NB4 (cell line): ENCODE measurements around the gene SHLD2.

Experiments
- DNase-seq: peaks from one replicate; pipeline ENCODE4 v3.0.0; 2010; ENCODE audit warnings: low read depth
- H3K4me3 ChIP-seq: one replicate; pipeline ENCODE4 v1.5.1; 2011; ENCODE audit warnings: mild to moderate bottlenecking, low read depth, low read length, moderate library complexity
- MYC ChIP-seq: IDR thresholded peaks from 2 replicates; pipeline ENCODE4 v1.6.1; 2011; ENCODE audit warnings: low read depth, low read length
- POLR2A ChIP-seq: IDR thresholded peaks from 2 replicates; pipeline ENCODE4 v1.6.1; 2011; ENCODE audit warnings: mild to moderate bottlenecking; ENCODE audit not compliant: insufficient read length; ENCODE audit errors: extremely low read depth
- TF ChIP-seq, protein P1 (sequence below): IDR thresholded peaks from one replicate; pipeline ENCODE4 v1.5.1; 2012; ENCODE audit warnings: low read depth, low read length
- TF ChIP-seq, protein P2 (sequence below): IDR thresholded peaks from 2 replicates; pipeline ENCODE4 v1.6.1; 2011; ENCODE audit warnings: low read depth, low read length

Gene SHLD2

DNA sequence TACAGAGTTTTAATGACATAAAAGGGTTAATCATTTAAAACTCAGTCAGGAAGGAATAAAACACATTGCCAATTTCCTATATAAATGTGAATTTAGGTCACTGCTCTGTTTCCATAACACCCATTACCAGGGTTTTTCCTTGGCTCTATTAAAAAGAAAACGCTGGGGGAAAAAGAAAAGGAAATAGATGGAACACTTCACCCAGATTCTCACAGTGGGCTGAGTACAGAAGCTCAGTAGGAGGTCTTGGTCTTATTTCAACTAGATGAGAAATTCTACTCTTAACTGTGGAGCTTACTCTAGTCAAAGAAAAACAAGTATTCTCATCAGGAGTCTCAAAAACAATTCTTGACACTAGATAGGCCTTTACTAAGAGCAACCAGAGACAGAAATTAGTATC, 36.8 kb upstream of the SHLD2 start:
- no peak for DNase-seq
- TF ChIP-seq, protein P1, sequence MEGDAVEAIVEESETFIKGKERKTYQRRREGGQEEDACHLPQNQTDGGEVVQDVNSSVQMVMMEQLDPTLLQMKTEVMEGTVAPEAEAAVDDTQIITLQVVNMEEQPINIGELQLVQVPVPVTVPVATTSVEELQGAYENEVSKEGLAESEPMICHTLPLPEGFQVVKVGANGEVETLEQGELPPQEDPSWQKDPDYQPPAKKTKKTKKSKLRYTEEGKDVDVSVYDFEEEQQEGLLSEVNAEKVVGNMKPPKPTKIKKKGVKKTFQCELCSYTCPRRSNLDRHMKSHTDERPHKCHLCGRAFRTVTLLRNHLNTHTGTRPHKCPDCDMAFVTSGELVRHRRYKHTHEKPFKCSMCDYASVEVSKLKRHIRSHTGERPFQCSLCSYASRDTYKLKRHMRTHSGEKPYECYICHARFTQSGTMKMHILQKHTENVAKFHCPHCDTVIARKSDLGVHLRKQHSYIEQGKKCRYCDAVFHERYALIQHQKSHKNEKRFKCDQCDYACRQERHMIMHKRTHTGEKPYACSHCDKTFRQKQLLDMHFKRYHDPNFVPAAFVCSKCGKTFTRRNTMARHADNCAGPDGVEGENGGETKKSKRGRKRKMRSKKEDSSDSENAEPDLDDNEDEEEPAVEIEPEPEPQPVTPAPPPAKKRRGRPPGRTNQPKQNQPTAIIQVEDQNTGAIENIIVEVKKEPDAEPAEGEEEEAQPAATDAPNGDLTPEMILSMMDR, result no peak
- TF ChIP-seq POLR2A, result no peak
- TF ChIP-seq, protein P2, sequence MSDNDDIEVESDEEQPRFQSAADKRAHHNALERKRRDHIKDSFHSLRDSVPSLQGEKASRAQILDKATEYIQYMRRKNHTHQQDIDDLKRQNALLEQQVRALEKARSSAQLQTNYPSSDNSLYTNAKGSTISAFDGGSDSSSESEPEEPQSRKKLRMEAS, result no peak
- no peak for TF ChIP-seq MYC
- H3K4me3 ChIP-seq, result no peak overlapping the region

DNA sequence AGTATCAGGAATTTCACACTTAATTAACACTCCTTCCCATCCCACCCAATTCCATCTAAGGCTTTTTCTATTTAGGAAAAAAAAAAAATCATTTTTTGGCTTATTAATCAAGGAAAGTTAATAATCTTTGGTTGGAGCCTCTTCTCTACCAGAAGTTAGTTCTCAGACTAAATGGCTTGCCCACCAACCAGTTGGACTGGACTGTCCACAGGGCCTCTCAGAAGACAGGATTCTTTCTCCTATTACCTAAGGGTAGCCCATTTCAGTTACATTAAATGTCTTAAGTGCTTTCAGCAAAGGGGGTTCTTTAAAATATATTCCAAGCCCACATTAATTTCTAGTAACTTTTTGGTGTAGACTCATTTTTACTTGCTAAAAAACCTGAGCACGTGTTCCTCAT, 35.6 kb upstream of the SHLD2 start:
- TF ChIP-seq, protein P2, result no peak
- TF ChIP-seq POLR2A (no peak), MYC (no peak)
- TF ChIP-seq, protein P1, result no peak
- no peak for DNase-seq
- H3K4me3 ChIP-seq, result no peak overlapping the region

DNA sequence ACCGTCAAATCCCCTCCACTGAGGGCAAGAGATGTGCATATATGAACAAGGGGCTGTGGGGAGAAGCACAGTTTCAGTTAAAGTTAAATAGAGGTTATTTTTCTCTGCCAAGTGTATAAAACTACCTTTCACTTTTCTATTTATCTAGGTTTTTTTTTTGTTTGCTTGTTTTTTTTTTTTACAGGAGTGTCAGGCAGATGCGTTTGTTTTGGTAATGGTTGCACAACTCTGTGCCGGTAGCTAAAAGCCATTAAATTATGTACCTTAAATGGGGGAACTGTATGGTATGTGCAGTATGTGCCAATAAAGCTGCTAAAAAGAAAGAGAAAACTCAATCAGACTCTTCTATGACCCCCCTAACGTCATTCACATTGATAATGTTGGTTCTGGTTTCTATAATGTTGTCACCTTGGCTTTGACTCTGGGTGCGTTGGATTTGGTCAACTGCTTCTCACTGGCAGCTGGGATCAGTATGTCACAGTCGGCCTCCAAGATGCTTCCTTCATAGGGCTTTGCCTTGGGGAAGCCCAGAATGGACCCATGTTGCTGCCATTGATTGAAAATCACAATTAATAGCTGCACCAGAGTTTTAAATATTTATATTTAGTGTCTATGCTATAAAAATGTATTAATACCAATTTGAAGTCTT, 34.6 kb upstream of the SHLD2 start:
- TF ChIP-seq, protein P2, result no peak
- TF ChIP-seq POLR2A (no peak), MYC (no peak)
- TF ChIP-seq, protein P1, result no peak
- no peak overlapping the region for H3K4me3 ChIP-seq
- DNase-seq, result no peak

DNA sequence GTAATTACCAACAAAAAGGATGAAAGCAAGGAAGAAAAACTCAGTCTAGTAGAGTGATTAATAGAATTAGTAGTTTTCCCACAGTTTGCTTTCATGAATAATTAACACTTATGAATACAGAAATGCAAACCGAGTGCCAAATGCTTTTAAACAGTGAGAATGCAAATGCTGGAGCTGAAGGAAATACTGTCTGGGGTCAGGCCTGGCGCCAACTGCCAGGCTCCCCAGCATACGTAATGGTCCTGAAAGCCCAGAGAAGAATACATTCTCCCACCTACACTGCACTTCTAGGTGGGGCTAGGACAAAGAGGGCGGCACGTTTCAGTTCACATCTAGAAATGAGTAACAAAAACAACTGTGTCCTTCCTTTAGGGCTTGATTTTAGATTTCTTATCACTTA, 30.4 kb upstream of the SHLD2 start:
- H3K4me3 ChIP-seq, result no peak overlapping the region
- TF ChIP-seq, protein P2, result no peak
- DNase-seq, result no peak

DNA sequence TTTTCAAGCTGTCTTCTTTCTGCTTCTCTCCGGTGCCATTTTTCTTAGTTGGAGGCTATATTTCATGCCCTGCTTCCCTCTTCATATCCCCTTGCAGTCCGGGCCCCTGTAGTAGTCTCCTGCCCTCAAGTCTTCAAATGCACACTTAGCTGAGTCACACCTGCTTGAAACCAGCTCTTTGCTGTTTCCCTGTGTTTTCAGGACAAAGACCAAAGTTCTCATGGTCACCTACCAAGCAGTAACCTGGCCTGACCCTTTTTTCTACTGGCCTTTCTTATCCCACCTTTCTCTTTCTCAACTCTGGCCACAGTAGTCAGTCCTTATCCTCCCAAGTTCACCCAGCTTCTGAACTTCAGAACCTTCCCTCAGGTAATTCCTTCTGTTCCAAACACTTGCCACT, 28.8 kb upstream of the SHLD2 start:
- H3K4me3 ChIP-seq, result no peak overlapping the region
- TF ChIP-seq, protein P1, result no peak
- TF ChIP-seq MYC (no peak), POLR2A (no peak)
- TF ChIP-seq, protein P2, result no peak
- DNase-seq, result no peak

DNA sequence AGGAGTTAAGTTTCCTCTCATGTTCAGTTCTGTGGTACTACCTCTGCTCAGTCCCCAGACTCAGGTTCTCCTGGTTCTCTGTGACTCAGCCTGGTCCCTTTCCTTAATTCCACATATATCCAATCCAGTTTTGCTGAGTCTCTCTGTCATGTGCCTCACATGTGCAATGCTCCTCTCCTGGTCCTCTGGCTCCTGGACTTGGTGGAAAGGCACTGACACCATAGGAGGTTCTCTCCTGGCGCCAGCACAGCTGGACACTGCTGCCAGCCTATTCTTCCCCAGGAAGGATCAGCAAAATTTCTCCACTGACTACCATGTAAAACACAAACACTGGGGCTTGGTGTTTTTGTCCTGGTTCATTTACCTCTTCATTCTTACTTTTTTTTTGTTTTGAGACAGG, 28.1 kb upstream of the SHLD2 start:
- DNase-seq, result no peak
- no peak overlapping the region for H3K4me3 ChIP-seq
- TF ChIP-seq MYC (no peak), POLR2A (no peak)
- TF ChIP-seq, protein P2, result no peak
- TF ChIP-seq, protein P1, result no peak
